ENCODE data around the gene SGSH.

SGSH gene

GRCh38 chr17:80182118-80182844 lies 37.9 kb downstream of the SGSH start:
- no peak for DNase-seq

DNA sequence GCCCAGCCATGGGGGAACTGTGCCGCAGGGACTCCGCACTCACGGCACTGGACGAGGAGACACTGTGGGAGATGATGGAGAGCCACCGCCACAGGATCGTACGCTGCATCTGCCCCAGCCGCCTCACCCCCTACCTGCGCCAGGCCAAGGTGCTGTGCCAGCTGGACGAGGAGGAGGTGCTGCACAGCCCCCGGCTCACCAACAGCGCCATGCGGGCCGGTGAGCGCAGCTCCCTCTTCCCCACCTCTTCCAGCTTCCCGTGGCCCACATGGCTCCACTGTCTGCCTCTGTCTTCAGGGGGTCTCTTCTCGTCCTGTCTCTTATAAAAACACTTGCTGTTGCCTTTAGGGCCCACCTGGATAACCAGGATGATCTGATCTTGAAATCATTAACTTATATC lies 38.7 kb downstream of the SGSH start:
- no peak for DNase-seq

DNA sequence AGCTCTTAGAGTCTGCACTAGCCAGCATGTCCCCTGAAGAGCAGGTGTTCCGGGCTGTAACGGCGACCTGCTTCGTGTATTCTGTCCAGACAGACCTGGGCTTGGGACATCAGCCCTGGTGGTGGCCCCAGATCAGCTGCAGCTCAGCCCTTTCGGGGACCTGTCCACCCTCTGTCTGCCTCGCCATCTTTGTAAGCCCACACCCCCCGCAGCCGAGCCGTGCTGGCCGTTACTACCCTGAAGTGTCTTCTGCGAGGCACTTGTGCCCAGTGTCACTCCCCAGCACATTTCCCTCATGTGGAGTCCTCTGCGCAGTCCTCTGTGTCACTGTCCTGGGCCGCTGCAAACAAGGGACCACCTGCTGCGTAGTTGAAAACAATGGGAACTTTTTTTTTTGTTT lies 39.9 kb downstream of the SGSH start:
- DNase-seq, result no peak

- DNase-seq, result no peak
These were observed 42.0 kb downstream of the SGSH start for GRCh38 chr17:80177986-80178595.

DNA sequence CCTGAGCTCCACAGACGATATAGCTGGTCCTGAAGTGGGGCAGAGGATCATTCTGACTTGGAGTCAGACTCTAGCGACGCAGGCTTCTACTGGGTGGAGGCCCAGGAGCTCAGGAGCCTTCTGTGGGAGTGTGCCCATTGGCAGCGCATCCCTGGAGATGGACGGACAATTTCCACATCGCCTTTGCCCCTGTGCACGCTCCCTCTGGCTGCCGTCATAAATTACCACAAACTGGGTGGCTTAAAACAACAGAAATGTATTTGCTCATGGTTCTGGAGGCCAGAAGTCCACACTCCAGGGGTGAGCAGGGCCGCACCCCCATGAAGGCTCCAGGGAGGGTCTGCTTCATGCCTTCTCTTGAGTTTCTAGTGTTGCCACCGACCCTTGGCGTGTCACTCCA lies 43.4 kb downstream of the SGSH start:
- DNase-seq, result no peak

- no peak for DNase-seq
These were observed 46.2 kb downstream of the SGSH start for GRCh38 chr17:80173916-80174315.

GRCh38 chr17:80173126-80173525 lies 47.0 kb downstream of the SGSH start:
- no peak for DNase-seq

GRCh38 chr17:80171681-80172080 lies 48.5 kb downstream of the SGSH start:
- DNase-seq, result no peak

DNA sequence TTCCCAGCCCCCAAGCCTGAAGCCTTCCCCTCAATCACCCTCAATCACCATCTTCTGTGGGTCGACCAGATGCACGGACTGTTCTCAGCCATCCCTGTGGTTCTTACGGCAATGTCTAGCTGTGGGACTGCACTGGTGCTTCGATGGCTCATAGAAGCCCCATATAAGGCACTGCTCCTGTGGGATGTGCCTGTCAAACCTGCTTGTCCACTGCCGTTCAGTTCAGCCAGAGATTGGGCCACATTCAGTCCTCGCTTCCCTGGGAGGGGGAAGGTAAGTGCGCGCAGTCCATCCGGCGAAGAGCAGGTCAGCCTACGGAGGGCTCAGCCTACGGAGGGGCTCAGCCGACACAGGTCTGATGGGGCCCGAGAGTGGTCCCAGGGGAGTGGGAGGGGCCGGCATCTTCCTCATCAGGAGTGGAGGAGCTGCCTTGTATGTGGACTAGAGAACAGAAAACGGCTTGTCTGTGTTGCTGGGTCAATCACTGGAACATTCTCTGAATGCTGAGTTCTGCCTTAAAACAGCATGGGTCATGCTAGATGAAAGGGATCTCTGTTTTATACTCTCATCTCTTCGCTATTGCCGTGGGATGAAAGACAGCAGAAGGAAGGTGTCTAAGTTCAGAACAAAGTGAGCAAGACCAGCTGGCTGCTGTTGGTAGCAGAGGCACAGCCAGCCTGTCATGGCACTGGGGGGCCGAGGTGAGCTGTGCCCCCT lies 50.2 kb downstream of the SGSH start, which contains the start of gene CARD14:
TSS of gene CARD14 (plus strand) at position 247 of the 717 bp plus-strand sequence. CDS start 11,409 bp downstream, outside the sequence.
- no peak for DNase-seq

GRCh38 chr17:80169107-80169506 lies 51.0 kb downstream of the SGSH start:
- DNase-seq, result no peak

- no peak for DNase-seq
These were observed 51.8 kb downstream of the SGSH start for GRCh38 chr17:80168371-80168770.

- DNase-seq, result no peak
These were observed 53.7 kb downstream of the SGSH start for GRCh38 chr17:80166446-80166845.

GRCh38 chr17:80164185-80164584 lies 55.9 kb downstream of the SGSH start:
- no peak for DNase-seq

- no peak for DNase-seq
These were observed 56.8 kb downstream of the SGSH start for GRCh38 chr17:80163336-80163735.

GRCh38 chr17:80160536-80160935 lies 59.6 kb downstream of the SGSH start:
- DNase-seq, result no peak

Data from activated gamma-delta T cell (primary cell).